ENCODE measurements around the gene GRID2. TPM values are rescaled to one million over a fixed set of nuclear protein-coding genes. Genes with fewer than 3 reads are reported as not detected.
"Not testable (repeated sequence)": the region's sequence is repeated elsewhere in the genome, so short reads cannot be mapped to it uniquely, and the experiment has no call there.

GRID2 gene
- total RNA-seq, 1 donor from 2014 or later, result 0.17 TPM

DNA sequence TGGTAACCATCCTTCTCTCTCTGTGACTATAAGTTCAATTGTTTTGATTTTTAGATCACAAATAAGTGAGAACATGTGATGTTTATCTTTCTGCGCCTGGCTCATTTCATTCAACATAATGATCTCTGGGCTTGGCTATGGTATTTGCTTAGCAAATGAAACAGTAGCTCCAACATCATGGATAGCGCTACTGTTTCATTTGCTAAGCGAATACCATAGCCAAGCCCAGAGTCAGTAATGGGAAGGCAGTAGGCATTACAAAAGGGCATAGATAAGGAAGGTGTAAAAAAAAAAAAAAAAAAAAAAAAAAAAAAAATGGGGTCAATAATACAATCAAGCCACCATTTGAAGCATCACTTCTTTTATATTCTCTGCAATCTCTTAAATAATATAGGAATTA is 1055.8 kb downstream of the GRID2 start:
- Mint-ChIP-seq H3K27me3 (ENCODE audit: insufficient read depth, low read depth) (no peaks in the 10 kb centered on the region), H3K9me3 (no peaks in the 10 kb centered on the region), H3K27ac (no peak overlapping the region), H3K4me3 (no peak overlapping the region), H3K36me3 (no peaks in the 10 kb centered on the region), H3K4me1 (peaks cover 3% of the 10 kb centered on the region)
- TF ChIP-seq EZH2 (IDR thresholded peaks at IDR 0.05) (no peak), CTCF (IDR thresholded peaks at IDR 0.05) (no peak), EZH2phosphoT487 (IDR thresholded peaks at IDR 0.05) (no peak)
- Histone ChIP-seq H3K9ac (no peak overlapping the region), H3K27ac (no peak overlapping the region), H3F3A (ENCODE audit: low read depth) (no peaks in the 10 kb centered on the region), H3K9me3 (ENCODE audit: low read depth) (no peaks in the 10 kb centered on the region), H2AFZ (replicated peaks) (no peak overlapping the region), H3K36me3 (no peaks in the 10 kb centered on the region), H3K4me3 (no peak overlapping the region), H3K4me1 (no peaks in the 10 kb centered on the region), H3K79me2 (ENCODE audit: low read depth) (no peaks in the 10 kb centered on the region), H3K27me3 (no peaks in the 10 kb centered on the region), H4K20me1 (ENCODE audit: low read depth) (no peaks in the 10 kb centered on the region), H3K4me2 (no peak overlapping the region)
- no peak for DNase-seq (ENCODE audit: low spot score)

GRCh38 chr4:93366169-93366755 is 1062.5 kb downstream of the GRID2 start:
- H3K9ac ChIP-seq; H3K9me3 ChIP-seq (ENCODE audit: low read depth); H3K27me3 ChIP-seq; H3K27me3 Mint-ChIP-seq (ENCODE audit: insufficient read depth, low read depth); H3K9me3 Mint-ChIP-seq; H3K4me1 Mint-ChIP-seq; H2AFZ ChIP-seq (replicated peaks); DNase-seq (ENCODE audit: low spot score); H3K79me2 ChIP-seq (ENCODE audit: low read depth); H3K4me3 Mint-ChIP-seq; H3F3A ChIP-seq (ENCODE audit: low read depth); H4K20me1 ChIP-seq (ENCODE audit: low read depth); H3K4me1 ChIP-seq; H3K36me3 Mint-ChIP-seq; H3K4me3 ChIP-seq; H3K27ac Mint-ChIP-seq; H3K27ac ChIP-seq; H3K4me2 ChIP-seq; H3K36me3 ChIP-seq: not testable (repeated sequence)

- H3K27ac ChIP-seq, result no peak overlapping the region
- Mint-ChIP-seq H3K36me3 (no peaks in the 10 kb centered on the region), H3K4me3 (no peak overlapping the region), H3K27me3 (ENCODE audit: insufficient read depth, low read depth) (no peaks in the 10 kb centered on the region), H3K4me1 (no peaks in the 10 kb centered on the region), H3K9me3 (no peaks in the 10 kb centered on the region), H3K27ac (no peak overlapping the region)
- H3K79me2 ChIP-seq (ENCODE audit: low read depth), result no peaks in the 10 kb centered on the region
- no peak overlapping the region for H3K9ac ChIP-seq
- H3K36me3 ChIP-seq, result no peaks in the 10 kb centered on the region
- DNase-seq (ENCODE audit: low spot score), result no peak
- H4K20me1 ChIP-seq (ENCODE audit: low read depth), result no peaks in the 10 kb centered on the region
- H3K4me2 ChIP-seq, result no peak overlapping the region
- H3F3A ChIP-seq (ENCODE audit: low read depth), result no peaks in the 10 kb centered on the region
- no peak overlapping the region for H2AFZ ChIP-seq (replicated peaks)
- H3K9me3 ChIP-seq (ENCODE audit: low read depth), result no peaks in the 10 kb centered on the region
- no peaks in the 10 kb centered on the region for H3K4me1 ChIP-seq
- TF ChIP-seq EZH2 (IDR thresholded peaks at IDR 0.05), result no peak
- no peak for TF ChIP-seq EZH2phosphoT487 (IDR thresholded peaks at IDR 0.05)
- TF ChIP-seq CTCF (IDR thresholded peaks at IDR 0.05), result no peak
- no peaks in the 10 kb centered on the region for H3K27me3 ChIP-seq
- H3K4me3 ChIP-seq, result no peak overlapping the region
Observed at GRCh38 chr4:93368968-93369367, 1065.2 kb downstream of the GRID2 start.

DNA sequence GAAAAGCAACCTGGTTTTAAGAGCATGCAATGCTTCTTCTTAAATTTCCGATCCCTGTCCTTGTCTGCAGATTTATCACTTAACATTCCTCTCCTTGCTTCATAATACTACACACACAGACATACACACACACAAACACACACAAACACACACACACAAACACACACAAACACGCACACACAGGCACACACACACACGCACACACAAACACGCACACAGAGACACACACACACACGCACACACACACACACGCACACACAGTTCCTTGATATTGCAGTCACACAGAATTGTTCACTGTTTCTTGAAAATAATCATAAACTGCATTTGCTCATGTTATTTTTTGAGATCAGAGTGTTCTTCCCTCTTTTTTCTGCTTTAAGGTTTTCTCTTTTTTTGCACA is 1066.5 kb downstream of the GRID2 start:
- no peaks in the 10 kb centered on the region for H3K27me3 Mint-ChIP-seq (ENCODE audit: insufficient read depth, low read depth)
- DNase-seq (ENCODE audit: low spot score), result no peak
- no peaks in the 10 kb centered on the region for H3K9me3 Mint-ChIP-seq
- Histone ChIP-seq H4K20me1 (ENCODE audit: low read depth) (no peaks in the 10 kb centered on the region), H3K4me1 (no peaks in the 10 kb centered on the region), H2AFZ (replicated peaks) (no peak overlapping the region), H3K9me3 (ENCODE audit: low read depth) (no peaks in the 10 kb centered on the region), H3K36me3 (no peaks in the 10 kb centered on the region), H3K9ac (no peak overlapping the region), H3K4me2 (no peak overlapping the region), H3K27ac (no peak overlapping the region), H3F3A (ENCODE audit: low read depth) (no peaks in the 10 kb centered on the region), H3K27me3 (no peaks in the 10 kb centered on the region), H3K79me2 (ENCODE audit: low read depth) (no peaks in the 10 kb centered on the region), H3K4me3 (no peak overlapping the region)
- TF ChIP-seq CTCF (IDR thresholded peaks at IDR 0.05), result no peak
- TF ChIP-seq EZH2phosphoT487 (IDR thresholded peaks at IDR 0.05), result no peak
- TF ChIP-seq EZH2 (IDR thresholded peaks at IDR 0.05), result no peak
- no peaks in the 10 kb centered on the region for H3K4me1 Mint-ChIP-seq
- no peak overlapping the region for H3K27ac Mint-ChIP-seq
- H3K36me3 Mint-ChIP-seq, result no peaks in the 10 kb centered on the region
- no peak overlapping the region for H3K4me3 Mint-ChIP-seq
